Measurements from ENCODE around the gene UROC1. TPM values are rescaled to one million over a fixed set of nuclear protein-coding genes. Genes with fewer than 3 reads are reported as not detected.

UROC1 gene
- total RNA-seq, 1 donor from 2014 or later: not detected

GRCh38 chr3:126497956-126498355 is 19.6 kb downstream of the UROC1 start:
- DNase-seq (ENCODE audit: extremely low read depth, low read depth, low spot score): no peak

- DNase-seq (ENCODE audit: extremely low read depth, low read depth, low spot score): no peak
Measured at GRCh38 chr3:126496894-126497850, 20.4 kb downstream of the UROC1 start.

GRCh38 chr3:126495786-126496185 is 21.8 kb downstream of the UROC1 start:
- no peak for DNase-seq (ENCODE audit: extremely low read depth, low read depth, low spot score)

GRCh38 chr3:126494970-126495230 is 22.7 kb downstream of the UROC1 start:
- no peak for DNase-seq (ENCODE audit: extremely low read depth, low read depth, low spot score)

- no peak for DNase-seq (ENCODE audit: extremely low read depth, low read depth, low spot score)
Measured at GRCh38 chr3:126494204-126494969, 23.2 kb downstream of the UROC1 start.

- DNase-seq (ENCODE audit: extremely low read depth, low read depth, low spot score): no peak
Measured at GRCh38 chr3:126493739-126494138, 23.8 kb downstream of the UROC1 start.

- DNase-seq (ENCODE audit: extremely low read depth, low read depth, low spot score): no peak
Measured at GRCh38 chr3:126493051-126493450, 24.5 kb downstream of the UROC1 start.

GRCh38 chr3:126491221-126492013 is 26.2 kb downstream of the UROC1 start:
- DNase-seq (ENCODE audit: extremely low read depth, low read depth, low spot score): no peak

GRCh38 chr3:126490619-126491018 is 27.0 kb downstream of the UROC1 start:
- DNase-seq (ENCODE audit: extremely low read depth, low read depth, low spot score): no peak

GRCh38 chr3:126488886-126489569 is 28.5 kb downstream of the UROC1 start:
- DNase-seq (ENCODE audit: extremely low read depth, low read depth, low spot score): no peak

- no peak for DNase-seq (ENCODE audit: extremely low read depth, low read depth, low spot score)
Measured at GRCh38 chr3:126488185-126488584, 29.4 kb downstream of the UROC1 start.

- no peak for DNase-seq (ENCODE audit: extremely low read depth, low read depth, low spot score)
Measured at GRCh38 chr3:126487151-126487771, 30.3 kb downstream of the UROC1 start.

GRCh38 chr3:126486360-126486847 is 31.2 kb downstream of the UROC1 start:
- no peak for DNase-seq (ENCODE audit: extremely low read depth, low read depth, low spot score)

GRCh38 chr3:126485956-126486355 is 31.6 kb downstream of the UROC1 start:
- no peak for DNase-seq (ENCODE audit: extremely low read depth, low read depth, low spot score)

GRCh38 chr3:126485176-126485897 is 32.2 kb downstream of the UROC1 start:
- no peak for DNase-seq (ENCODE audit: extremely low read depth, low read depth, low spot score)

- DNase-seq (ENCODE audit: extremely low read depth, low read depth, low spot score): no peak
Measured at GRCh38 chr3:126484662-126485061, 32.9 kb downstream of the UROC1 start.

GRCh38 chr3:126484148-126484547 is 33.4 kb downstream of the UROC1 start:
- DNase-seq (ENCODE audit: extremely low read depth, low read depth, low spot score): no peak

GRCh38 chr3:126483321-126483761 is 34.2 kb downstream of the UROC1 start:
- no peak for DNase-seq (ENCODE audit: extremely low read depth, low read depth, low spot score)

Measured in glomerular endothelial cell (primary cell).